ENCODE results near the gene LFNG.

DNA sequence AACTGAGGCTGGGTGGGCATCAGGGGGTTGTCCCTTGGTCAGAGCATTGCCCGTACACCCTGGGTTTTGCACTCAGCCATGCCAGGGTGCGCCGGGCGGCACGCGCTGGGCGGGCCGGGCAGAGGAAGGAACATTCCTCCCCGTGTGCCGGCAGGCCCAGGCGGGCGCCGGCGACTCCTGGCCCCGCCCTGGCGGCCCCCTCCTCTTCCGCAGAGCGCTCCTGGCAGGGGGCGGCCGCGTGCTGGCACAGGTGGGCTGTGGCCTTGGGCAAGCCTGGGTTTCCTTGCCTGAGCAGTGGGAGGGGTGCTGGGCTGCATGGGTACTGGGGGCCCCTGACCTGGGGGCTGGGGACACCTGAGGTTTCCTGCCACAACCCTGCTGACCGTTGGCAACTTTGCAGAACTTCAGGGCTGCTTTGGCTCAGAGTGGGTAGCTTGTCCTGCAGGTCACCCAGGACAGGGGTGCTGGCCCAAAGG, 3.9 kb downstream of the LFNG start:
- TF ChIP-seq, protein P1, sequence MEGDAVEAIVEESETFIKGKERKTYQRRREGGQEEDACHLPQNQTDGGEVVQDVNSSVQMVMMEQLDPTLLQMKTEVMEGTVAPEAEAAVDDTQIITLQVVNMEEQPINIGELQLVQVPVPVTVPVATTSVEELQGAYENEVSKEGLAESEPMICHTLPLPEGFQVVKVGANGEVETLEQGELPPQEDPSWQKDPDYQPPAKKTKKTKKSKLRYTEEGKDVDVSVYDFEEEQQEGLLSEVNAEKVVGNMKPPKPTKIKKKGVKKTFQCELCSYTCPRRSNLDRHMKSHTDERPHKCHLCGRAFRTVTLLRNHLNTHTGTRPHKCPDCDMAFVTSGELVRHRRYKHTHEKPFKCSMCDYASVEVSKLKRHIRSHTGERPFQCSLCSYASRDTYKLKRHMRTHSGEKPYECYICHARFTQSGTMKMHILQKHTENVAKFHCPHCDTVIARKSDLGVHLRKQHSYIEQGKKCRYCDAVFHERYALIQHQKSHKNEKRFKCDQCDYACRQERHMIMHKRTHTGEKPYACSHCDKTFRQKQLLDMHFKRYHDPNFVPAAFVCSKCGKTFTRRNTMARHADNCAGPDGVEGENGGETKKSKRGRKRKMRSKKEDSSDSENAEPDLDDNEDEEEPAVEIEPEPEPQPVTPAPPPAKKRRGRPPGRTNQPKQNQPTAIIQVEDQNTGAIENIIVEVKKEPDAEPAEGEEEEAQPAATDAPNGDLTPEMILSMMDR (IDR thresholded peaks at IDR 0.05; ENCODE audit: low read depth, low read length, poor library complexity, severe bottlenecking), result no peak
- no peak for TF ChIP-seq EZH2phosphoT487 (IDR thresholded peaks at IDR 0.05; ENCODE audit: borderline replicate concordance, low read length)
